RWPE2 (cell line): Measurements from ENCODE around the gene DNASE1L1.

Source experiments
- ATAC-seq: fragments of 200-7000 bp; cut with Tn5 transposase; 3 replicates; pipeline ENCODE4 v1.9.1; 2021; ENCODE audit warnings: low read depth
- DNase-seq: peaks from one replicate; pipeline ENCODE4 v3.0.0-alpha.2; 2020; ENCODE audit warnings: low spot score
- H3K27ac ChIP-seq: fragments of 450-650 bp; 2 replicates; pipeline ENCODE4 v1.5.1; 2017; ENCODE audit warnings: mild to moderate bottlenecking; ENCODE audit not compliant: poor library complexity, severe bottlenecking
- H3K27me3 ChIP-seq: fragments of 250-450 bp; sonication (Bioruptor Pico); 2 replicates; pipeline ENCODE4 v1.5.1; 2021; ENCODE audit warnings: mild to moderate bottlenecking, moderate library complexity; ENCODE audit not compliant: insufficient read depth, poor library complexity, severe bottlenecking
- H3K36me3 ChIP-seq: fragments of 250-450 bp; sonication (Bioruptor Pico); 2 replicates; pipeline ENCODE4 v1.5.1; 2020; ENCODE audit warnings: low read depth, mild to moderate bottlenecking, moderate library complexity
- H3K4me1 ChIP-seq: fragments of 250-450 bp; sonication (Bioruptor Pico); 2 replicates; pipeline ENCODE4 v1.5.1; 2021; ENCODE audit warnings: mild to moderate bottlenecking, moderate library complexity; ENCODE audit not compliant: insufficient read depth, poor library complexity, severe bottlenecking
- H3K4me3 ChIP-seq: fragments of 250-450 bp; sonication (Bioruptor Pico); 2 replicates; pipeline ENCODE4 v1.5.1; 2021; ENCODE audit warnings: mild to moderate bottlenecking, moderate library complexity; ENCODE audit not compliant: severe bottlenecking
- H3K9me3 ChIP-seq: fragments of 250-450 bp; sonication (Bioruptor Pico); 2 replicates; pipeline ENCODE4 v1.5.1; 2021; ENCODE audit warnings: mild to moderate bottlenecking, moderate library complexity; ENCODE audit not compliant: severe bottlenecking
- CTCF ChIP-seq: fragments of 450-650 bp; IDR thresholded peaks from one replicate; pipeline ENCODE4 v1.5.1; 2017; ENCODE audit warnings: mild to moderate bottlenecking, moderate library complexity; ENCODE audit not compliant: poor library complexity, severe bottlenecking

DNASE1L1 gene

GRCh38 chrX:154419688-154420401 lies 10.8 kb upstream of the DNASE1L1 start:
- H3K36me3 ChIP-seq, result no peaks in the 10 kb centered on the region
- TF ChIP-seq CTCF, result no peak
- no peaks in the 10 kb centered on the region for H3K4me1 ChIP-seq
- H3K4me3 ChIP-seq, result no peak overlapping the region
- no peaks in the 10 kb centered on the region for H3K9me3 ChIP-seq
- ATAC-seq (no peak; the same call in 2 of the 3 replicates), DNase-seq (no peak)
- H3K27ac ChIP-seq, result no peak overlapping the region
- no peaks in the 10 kb centered on the region for H3K27me3 ChIP-seq

DNA sequence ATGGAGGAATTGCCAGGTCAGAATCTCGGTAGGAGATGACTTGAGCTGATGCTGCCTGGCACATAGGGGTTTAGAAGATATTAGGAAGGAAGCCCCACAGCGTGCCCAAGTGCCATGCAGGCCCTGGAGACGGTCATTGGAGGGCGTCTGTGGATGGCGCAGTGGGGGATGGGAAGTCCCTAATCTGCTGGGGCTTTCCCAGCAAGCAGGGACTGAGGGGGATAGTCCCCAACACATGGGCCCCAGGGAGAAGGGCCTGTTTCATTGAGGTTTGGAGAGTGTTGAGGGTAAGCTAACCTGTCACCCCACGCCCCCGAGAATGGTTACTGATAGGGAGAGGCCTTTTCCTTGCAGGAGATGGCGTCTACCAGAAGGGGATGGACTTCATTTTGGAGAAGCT lies 10.1 kb upstream of the DNASE1L1 start:
- DNase-seq (no peak), ATAC-seq (no peak)
- Histone ChIP-seq H3K36me3 (0 out of 2 replicates have a peak, but pooled peaks cover under 1% of the 10 kb centered on the region), H3K4me3 (no peak overlapping the region), H3K9me3 (no peaks in the 10 kb centered on the region), H3K27ac (no peak overlapping the region), H3K27me3 (no peaks in the 10 kb centered on the region), H3K4me1 (no peaks in the 10 kb centered on the region)
- TF ChIP-seq CTCF, result no peak

DNA sequence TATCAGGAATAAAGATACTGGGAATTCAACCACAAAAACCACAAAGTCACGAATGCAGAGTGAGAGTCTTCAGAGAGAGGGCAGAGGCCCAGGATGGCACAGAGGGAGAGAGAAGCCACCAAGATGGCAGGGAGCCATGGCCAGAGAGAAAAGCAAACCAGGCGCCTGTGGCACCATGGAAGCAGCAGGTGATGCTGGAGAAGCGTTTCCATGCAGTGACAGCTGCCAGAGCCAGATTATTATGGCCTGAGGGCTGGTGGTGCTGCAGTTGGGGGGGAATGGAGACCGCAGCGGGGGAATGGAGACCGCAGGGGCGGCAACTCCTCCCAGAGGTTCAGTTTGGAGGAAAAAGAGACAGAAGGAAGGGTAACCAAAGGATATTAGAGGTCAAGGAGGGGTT lies 8.1 kb upstream of the DNASE1L1 start:
- Histone ChIP-seq H3K36me3 (0 out of 2 replicates have a peak, but pooled peaks cover 12% of the 10 kb centered on the region), H3K4me3 (no peak overlapping the region), H3K27ac (no peak overlapping the region), H3K27me3 (no peaks in the 10 kb centered on the region), H3K4me1 (no peaks in the 10 kb centered on the region), H3K9me3 (no peaks in the 10 kb centered on the region)
- no peak for TF ChIP-seq CTCF
- ATAC-seq (no peak), DNase-seq (no peak)

GRCh38 chrX:154413142-154413541 lies 4.1 kb upstream of the DNASE1L1 start:
- peak overlapping the region; percentile 88 for H3K27ac ChIP-seq
- no peak overlapping the region for H3K4me3 ChIP-seq
- DNase-seq, result no peak

More at GRCh38 chrX:154413142-154413541, 4.1 kb upstream of the DNASE1L1 start:
- Histone ChIP-seq H3K4me1 (peaks cover 3% of the 10 kb centered on the region), H3K9me3 (no peaks in the 10 kb centered on the region), H3K36me3 (0 out of 2 replicates have a peak, but pooled peaks cover 12% of the 10 kb centered on the region), H3K27me3 (no peaks in the 10 kb centered on the region)
- no peak for TF ChIP-seq CTCF
- ATAC-seq, result no peak
